Thymus (tissue), 11 donors: ENCODE results near the gene SERPINE1. TPM values are rescaled to one million over a fixed set of nuclear protein-coding genes. Genes with fewer than 3 reads are reported as not detected.
"Not testable (repeated sequence)": the region's sequence is repeated elsewhere in the genome, so short reads cannot be mapped to it uniquely, and the experiment has no call there.

ENCODE experiments used
- DNase-seq, 9 donors: peaks; one replicate each; pipeline ENCODE4 v3.0.0-alpha.2; 2013; ENCODE audit warnings: low spot score in 9 of 9, low read depth in 6 of 9, missing footprints in 1 of 9
- H3K27ac ChIP-seq, 2 donors: one replicate each; pipeline ENCODE4 v1.5.1; 2013; ENCODE audit warnings: control low read depth in 1 of 2, low read depth in 1 of 2, low read length in 1 of 2, mild to moderate bottlenecking in 1 of 2, moderate library complexity in 1 of 2
- H3K27me3 ChIP-seq, 2 donors: one replicate each; pipeline ENCODE4 v1.5.1; 2013; ENCODE audit warnings: low read length in 1 of 2; ENCODE audit not compliant: control insufficient read depth in 2 of 2, insufficient read depth in 1 of 2
- H3K36me3 ChIP-seq, 2 donors: one replicate each; pipeline ENCODE4 v1.5.1; 2013; ENCODE audit warnings: low read length in 1 of 2, mild to moderate bottlenecking in 1 of 2, moderate library complexity in 1 of 2; ENCODE audit not compliant: control insufficient read depth in 2 of 2, insufficient read depth in 2 of 2
- H3K4me1 ChIP-seq, 2 donors: one replicate each; pipeline ENCODE4 v1.5.1; 2013; ENCODE audit warnings: low read length in 2 of 2; ENCODE audit not compliant: control insufficient read depth in 2 of 2, insufficient read depth in 2 of 2
- H3K4me3 ChIP-seq, 2 donors: one replicate each; pipeline ENCODE4 v1.5.1; 2013; ENCODE audit warnings: low read length in 2 of 2, control low read depth in 1 of 2, mild to moderate bottlenecking in 1 of 2
- H3K9me3 ChIP-seq, 2 donors: one replicate each; pipeline ENCODE4 v1.5.1; 2013; ENCODE audit warnings: low read length in 1 of 2, mild to moderate bottlenecking in 1 of 2; ENCODE audit not compliant: control insufficient read depth in 2 of 2, insufficient read depth in 1 of 2
- WGBS: extraction: QIAGEN DNeasy Blood & Tissue Kit; methylation state at CpG from one replicate; pipeline ENCODE4 v1.1.7; 2013; 5-methylcytosine and 5-hydroxymethylcytosine counted together
- polyA plus RNA-seq: library from polyadenylated mRNA; stranded (reverse); fragments of 200-250 nt; gene quantifications from one replicate; pipeline ENCODE4 v1.2.3, GENCODE V29; 2013
- total RNA-seq: library from RNA; stranded (reverse); fragments of 120-200 nt; gene quantifications from one replicate; pipeline ENCODE4 v1.2.4, GENCODE V29; 2013
- donor health status: healthy.

SERPINE1 gene
- total and polyA plus RNA-seq, 2 donors: 2.1 to 7.3 TPM

DNA sequence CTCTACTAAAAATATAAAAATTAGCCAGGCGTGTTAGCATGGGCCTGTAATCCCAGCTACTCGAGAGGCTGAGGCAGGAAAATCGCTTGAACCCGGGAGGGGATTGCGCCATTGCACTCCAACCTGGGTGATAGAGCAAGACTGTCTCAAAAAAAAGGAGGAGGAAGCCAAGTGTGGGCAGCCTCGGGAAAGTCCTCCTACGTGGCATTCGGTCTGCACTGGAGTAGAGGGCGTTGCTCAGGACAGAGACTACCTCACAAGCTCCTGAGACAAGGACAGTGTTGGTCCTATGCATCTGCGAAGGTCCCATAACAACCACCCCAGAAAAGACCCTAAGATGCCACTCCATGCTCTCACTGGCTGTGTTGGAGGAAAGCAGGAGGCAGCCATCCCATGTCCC lies 10.0 kb upstream of the SERPINE1 start:
- no peaks in the 10 kb centered on the region for H3K9me3 ChIP-seq
- H3K4me3 ChIP-seq: no peak overlapping the region
- peaks cover 0 to 29% of the 10 kb centered on the region in 2 donors for H3K27me3 ChIP-seq
- WGBS: 91% methylated on average over 10 of the region's 10 CpGs
- no peak overlapping the region for H3K27ac ChIP-seq
- H3K4me1 ChIP-seq: peaks cover 0 to 6% of the 10 kb centered on the region in 2 donors
- no peak for DNase-seq
- H3K36me3 ChIP-seq: no peaks in the 10 kb centered on the region

DNA sequence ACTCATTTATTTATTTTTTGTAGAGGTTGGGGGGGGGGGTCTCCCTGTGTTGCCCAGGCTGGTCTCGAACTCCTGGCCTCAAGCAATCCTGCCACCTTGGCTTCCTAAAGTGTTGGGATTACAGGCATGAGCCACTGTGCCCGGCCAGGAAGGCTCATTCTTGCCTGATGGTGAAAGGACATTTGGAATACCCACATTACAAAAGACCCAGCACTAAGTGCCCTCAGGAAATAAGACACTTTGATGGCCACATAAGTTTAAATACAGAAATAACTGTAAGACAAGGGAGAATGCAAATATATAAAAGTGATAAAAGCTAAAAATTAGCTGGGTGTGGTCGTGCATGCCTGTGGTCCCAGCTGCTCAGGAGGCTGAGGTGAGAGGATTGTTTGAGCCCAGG lies 8.0 kb upstream of the SERPINE1 start:
- Histone ChIP-seq H3K9me3 (no peaks in the 10 kb centered on the region), H3K27ac (no peak overlapping the region), H3K27me3 (peaks cover 4 to 45% of the 10 kb centered on the region in 2 donors), H3K4me1 (peaks cover 0 to 12% of the 10 kb centered on the region in 2 donors), H3K36me3 (no peaks in the 10 kb centered on the region), H3K4me3 (no peak overlapping the region)
- 93% methylated on average over 3 of the region's 3 CpGs for WGBS
- DNase-seq: no peak

DNA sequence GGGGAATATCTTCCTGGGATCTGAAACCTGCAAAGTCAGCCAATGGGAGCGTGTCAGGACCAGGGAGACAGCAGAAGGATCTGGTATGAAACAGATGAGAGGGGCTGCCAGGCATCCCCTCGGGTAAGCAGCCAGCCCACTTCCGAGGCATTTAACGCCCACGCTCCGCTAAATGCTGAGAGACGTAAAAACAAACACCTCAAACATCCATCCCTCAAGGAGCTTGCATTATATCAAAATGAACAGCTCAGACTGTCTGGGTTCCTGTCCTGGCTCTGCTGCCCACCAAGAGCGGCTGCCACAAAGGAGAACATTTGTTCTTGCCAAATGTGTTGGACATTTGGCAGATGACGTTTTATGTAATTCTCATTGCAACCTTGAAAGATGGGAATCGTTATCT lies 7.0 kb upstream of the SERPINE1 start:
- peaks cover 5 to 19% of the 10 kb centered on the region in 2 donors for H3K4me1 ChIP-seq
- 70% methylated on average over 10 of the region's 10 CpGs for WGBS
- no peak for DNase-seq
- no peak overlapping the region for H3K27ac ChIP-seq
- H3K36me3 ChIP-seq: no peaks in the 10 kb centered on the region
- H3K4me3 ChIP-seq: no peak overlapping the region
- no peaks in the 10 kb centered on the region for H3K9me3 ChIP-seq
- peaks cover 4 to 47% of the 10 kb centered on the region in 2 donors for H3K27me3 ChIP-seq

DNA sequence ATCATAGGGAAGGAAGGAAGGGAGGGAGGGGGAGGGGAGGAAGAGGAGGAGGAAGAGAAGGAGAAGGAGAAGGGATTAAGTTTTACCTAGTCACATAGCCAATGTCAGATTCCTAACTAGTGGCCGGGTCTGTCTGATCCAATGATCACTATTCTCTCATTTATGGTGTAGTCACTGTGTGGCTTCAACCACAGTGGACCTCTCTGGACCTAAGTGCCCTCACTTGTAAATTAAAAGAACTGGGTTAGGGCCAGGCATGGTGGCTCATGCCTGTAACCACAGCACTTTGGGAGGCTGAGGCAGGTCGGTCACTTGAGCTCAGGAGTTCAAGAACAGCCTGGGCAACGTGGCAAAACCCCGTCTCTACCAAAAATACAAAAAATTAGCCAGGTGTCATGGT lies 6.6 kb upstream of the SERPINE1 start:
- Histone ChIP-seq H3K4me1 (peaks cover 6 to 22% of the 10 kb centered on the region in 2 donors), H3K4me3 (no peak overlapping the region), H3K9me3 (no peaks in the 10 kb centered on the region), H3K27me3 (peaks cover 4 to 48% of the 10 kb centered on the region in 2 donors), H3K36me3 (no peaks in the 10 kb centered on the region), H3K27ac (no peak overlapping the region)
- DNase-seq: no peak
- WGBS: 87% methylated on average over 4 of the region's 4 CpGs

DNA sequence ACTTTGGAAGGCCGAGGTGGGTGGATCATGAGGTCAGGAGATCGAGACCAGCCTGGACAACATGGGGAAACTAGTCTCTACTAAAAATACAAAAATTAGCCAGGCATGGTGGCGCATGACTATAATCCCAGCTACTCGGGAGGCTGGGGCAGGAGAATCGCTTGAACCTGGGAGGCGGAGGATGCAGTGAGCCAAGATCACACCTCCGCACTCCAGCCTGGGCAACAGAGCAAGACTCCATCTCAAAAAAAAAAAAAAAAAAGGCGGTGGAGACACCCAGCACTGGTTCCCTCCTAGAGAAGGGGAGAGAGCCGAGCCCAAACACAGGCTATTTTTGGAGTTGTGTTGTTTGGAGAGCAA lies 5.3 kb upstream of the SERPINE1 start:
- peaks cover 4 to 48% of the 10 kb centered on the region in 2 donors for H3K27me3 ChIP-seq
- H3K27ac ChIP-seq: peak overlapping the region in 1 of 2 donors; percentile 55
- not testable (repeated sequence) for H3K4me3 ChIP-seq, DNase-seq, H3K36me3 ChIP-seq, H3K9me3 ChIP-seq
- 88% methylated on average over 8 of the region's 9 CpGs for WGBS
- H3K4me1 ChIP-seq: peaks cover 14 to 30% of the 10 kb centered on the region in 2 donors

DNA sequence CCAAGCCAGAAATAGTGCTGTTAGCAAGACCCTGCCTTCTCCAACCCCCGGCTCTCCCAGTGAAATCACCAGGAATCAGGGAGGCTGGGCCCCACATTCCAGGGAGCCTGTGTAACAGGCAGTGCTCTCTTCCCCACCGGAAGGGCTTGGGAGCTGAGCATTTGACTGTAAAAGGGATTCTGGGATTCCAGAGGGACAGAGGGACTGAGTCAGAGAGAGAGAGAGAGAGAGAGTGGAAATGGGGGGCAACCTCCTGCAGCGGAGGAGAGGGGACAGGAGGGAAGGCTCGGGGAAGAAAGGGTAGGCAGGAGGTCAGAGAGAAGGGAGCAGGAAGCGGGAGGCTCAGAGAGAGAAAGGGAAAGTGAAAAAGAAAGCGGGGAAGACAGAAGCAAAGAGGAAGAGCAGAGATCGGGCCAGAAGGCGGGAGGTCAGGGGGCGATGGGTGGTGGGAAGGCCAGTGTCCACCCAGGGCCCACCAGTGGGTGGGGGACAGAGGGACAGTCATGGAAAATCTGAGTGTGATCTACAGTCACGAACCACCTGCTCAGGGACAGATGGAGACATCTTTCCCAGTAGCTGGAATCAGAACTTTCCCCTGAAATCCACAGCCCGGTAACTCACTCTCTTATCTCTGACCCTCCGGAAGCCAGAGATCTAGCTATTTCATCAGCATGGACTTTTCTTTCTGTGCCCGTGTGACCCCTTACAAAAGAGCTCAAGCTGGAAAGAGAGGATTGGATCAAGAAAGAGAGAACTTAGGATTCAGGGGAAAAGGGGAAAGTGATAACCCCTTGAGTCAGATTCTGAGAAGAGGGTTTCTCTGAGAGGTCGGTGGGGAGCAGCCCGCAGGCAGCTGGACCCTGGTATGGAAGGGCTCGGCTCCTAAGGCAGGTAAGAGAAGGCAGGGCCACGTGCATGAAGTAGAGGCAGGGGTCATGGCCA lies 4.6 kb upstream of the SERPINE1 start:
- peaks cover 20 to 36% of the 10 kb centered on the region in 2 donors for H3K4me1 ChIP-seq
- 40% methylated on average over 17 of the region's 17 CpGs for WGBS
- H3K27ac ChIP-seq: peak overlapping the region; percentile 55 to 60
- no peaks in the 10 kb centered on the region for H3K36me3 ChIP-seq
- no peak for DNase-seq
- no peaks in the 10 kb centered on the region for H3K9me3 ChIP-seq
- H3K27me3 ChIP-seq: peaks cover 4 to 52% of the 10 kb centered on the region in 2 donors
- H3K4me3 ChIP-seq: peak overlapping the region in 1 of 2 donors; percentile 15

DNA sequence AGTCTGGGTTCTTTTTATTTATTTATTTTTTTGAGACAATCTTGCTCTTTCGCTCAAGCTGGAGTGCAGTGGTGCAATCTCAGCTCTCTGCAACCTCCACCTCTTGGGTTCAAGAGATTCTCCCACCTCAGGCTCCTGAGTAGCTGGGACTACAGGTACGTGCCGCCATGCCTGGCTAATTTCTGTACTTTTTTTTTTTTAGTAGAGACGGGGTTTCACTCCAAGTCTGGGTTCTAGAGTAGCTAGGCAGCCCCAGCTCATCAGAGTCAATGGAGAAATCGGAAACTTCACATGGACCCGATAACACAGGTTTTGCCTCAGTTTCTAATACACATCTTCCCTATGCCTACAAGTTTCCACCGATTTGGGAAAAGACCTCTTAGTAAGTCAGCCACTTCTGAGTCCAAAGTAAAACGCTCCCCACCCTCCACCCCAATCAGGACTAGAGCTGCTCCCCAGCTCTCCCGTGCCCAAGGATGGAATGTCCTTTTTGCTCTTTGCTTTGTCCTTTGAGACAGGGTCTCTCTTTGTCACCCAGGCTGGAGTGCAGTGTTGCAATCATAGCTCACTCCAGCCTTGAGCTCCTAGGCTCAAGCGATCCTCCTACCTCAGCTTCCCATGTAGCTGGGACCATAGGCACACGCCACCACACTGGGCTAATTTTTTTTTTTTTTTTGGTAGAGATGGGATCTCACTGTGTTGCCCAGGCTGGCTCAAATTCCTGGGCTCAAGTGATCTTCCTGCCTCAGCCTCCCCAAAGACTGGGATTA lies 3.8 kb upstream of the SERPINE1 start:
- Histone ChIP-seq H3K36me3 (no peaks in the 10 kb centered on the region), H3K4me3 (no peak overlapping the region), H3K4me1 (peaks cover 28 to 45% of the 10 kb centered on the region in 2 donors), H3K27ac (no peak overlapping the region), H3K27me3 (peaks cover 4 to 51% of the 10 kb centered on the region in 2 donors), H3K9me3 (no peaks in the 10 kb centered on the region)
- WGBS: 97% methylated on average over 11 of the region's 11 CpGs
- DNase-seq: no peak

DNA sequence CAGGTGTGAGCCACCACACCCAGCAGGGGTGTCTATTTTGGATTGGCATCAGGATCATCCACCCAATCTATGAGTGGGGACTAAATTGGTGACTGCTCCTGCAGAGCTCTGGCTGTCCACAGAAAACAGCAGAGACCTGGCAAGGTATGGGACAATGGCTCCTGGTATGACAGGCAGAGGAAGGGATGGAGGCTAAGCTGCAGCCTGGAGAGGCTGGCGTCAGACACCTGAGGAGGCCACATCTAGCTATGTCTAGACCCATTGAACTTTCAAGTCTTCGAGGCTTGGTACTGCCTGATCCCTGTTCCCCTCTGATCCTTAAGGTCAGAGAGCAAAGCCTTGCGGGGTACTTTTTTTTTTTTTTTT lies 3.2 kb upstream of the SERPINE1 start:
- no peaks in the 10 kb centered on the region for H3K36me3 ChIP-seq
- H3K4me3 ChIP-seq: no peak overlapping the region
- H3K27me3 ChIP-seq: peaks cover 4 to 55% of the 10 kb centered on the region in 2 donors
- no peaks in the 10 kb centered on the region for H3K9me3 ChIP-seq
- H3K27ac ChIP-seq: no peak overlapping the region
- DNase-seq: no peak
- WGBS: 78% methylated on average over 3 of the region's 3 CpGs
- H3K4me1 ChIP-seq: peaks cover 33 to 50% of the 10 kb centered on the region in 2 donors
